Left cardiac atrium (tissue), 4 donors: ENCODE measurements around the gene CIART. TPM values are rescaled to one million over a fixed set of nuclear protein-coding genes. Genes with fewer than 3 reads are reported as not detected.
"Not testable (repeated sequence)": the region's sequence is repeated elsewhere in the genome, so short reads cannot be mapped to it uniquely, and the experiment has no call there.

Source experiments
- ATAC-seq, 2 donors: fragments of 200-7000 bp; cut with Tn5 transposase; one replicate each; pipeline ENCODE4 v1.9.1; 2020; ENCODE audit warnings: mild to moderate bottlenecking in 2 of 2, moderate library complexity in 2 of 2
- DNase-seq: peaks from one replicate; pipeline ENCODE4 v3.0.0-alpha.2; 2020
- intact Hi-C, 2 donors: fragments of 100-400 bp; cut with DNase I; formaldehyde crosslinking; loops; one replicate each; pipeline versions ENCODE4 v1.14.1 to v1.15.1; 2022 to 2023
- long read RNA-seq: library from polyadenylated mRNA; unstranded; transcript quantifications from one replicate; pipeline ENCODE4 v2.0.0, GENCODE V29; 2021
- total RNA-seq, 2 donors: library from RNA; stranded (reverse); fragmentation: NEBNext Ultra II Directional; extraction: Animal tissue kit (Norgen Biotek cat#: 25700); gene quantifications; one replicate each; pipeline ENCODE4 v1.2.1, GENCODE V29; 2021
- donor health status: DM: no; HTN: yes; CAD: no.
- donor health status: DM: no; HTN: yes; CAD: no; lungs with severe emphysema.
- donor health status: DM: yes; HTN: yes; CAD: no.
- donor health status: Dilated cardiomyopathy.

The CIART gene, protein sequence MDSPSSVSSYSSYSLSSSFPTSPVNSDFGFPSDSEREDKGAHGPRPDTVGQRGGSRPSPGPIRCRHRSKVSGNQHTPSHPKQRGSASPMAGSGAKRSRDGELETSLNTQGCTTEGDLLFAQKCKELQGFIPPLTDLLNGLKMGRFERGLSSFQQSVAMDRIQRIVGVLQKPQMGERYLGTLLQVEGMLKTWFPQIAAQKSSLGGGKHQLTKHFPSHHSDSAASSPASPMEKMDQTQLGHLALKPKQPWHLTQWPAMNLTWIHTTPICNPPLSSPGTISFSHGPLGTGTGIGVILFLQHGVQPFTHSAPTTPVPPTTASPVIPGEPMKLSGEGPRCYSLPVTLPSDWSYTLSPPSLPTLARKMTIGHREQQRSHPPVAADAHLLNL
- 10 to 100 TPM in 1 of 2 donors, 1 to 10 TPM in 1; 9.8 to 14.1 TPM for total RNA-seq
- long read RNA-seq, transcript CIART-203 (6 exons, 1,433 nt), result major isoform, 6 of 7 reads
- long read RNA-seq, partial matches to known transcripts, result 0 of 7 reads
- long read RNA-seq, other reads (novel, unspliced or antisense), result 0 of 7 reads

GRCh38 chr1:150281758-150282557 lies at the start of gene CIART:
CIART (plus strand) TSS chr1:150282554; CDS start chr1:150283268, 714 bp downstream.
- ATAC-seq (peak; percentile 97 to 98), DNase-seq (peak; percentile 95)
- intact Hi-C loops, result loop anchor here in 1 of 2 donors (2.0 kb wide), 1 partner anchor 27 kb away; no protein-coding TSS in a partner anchor

DNA sequence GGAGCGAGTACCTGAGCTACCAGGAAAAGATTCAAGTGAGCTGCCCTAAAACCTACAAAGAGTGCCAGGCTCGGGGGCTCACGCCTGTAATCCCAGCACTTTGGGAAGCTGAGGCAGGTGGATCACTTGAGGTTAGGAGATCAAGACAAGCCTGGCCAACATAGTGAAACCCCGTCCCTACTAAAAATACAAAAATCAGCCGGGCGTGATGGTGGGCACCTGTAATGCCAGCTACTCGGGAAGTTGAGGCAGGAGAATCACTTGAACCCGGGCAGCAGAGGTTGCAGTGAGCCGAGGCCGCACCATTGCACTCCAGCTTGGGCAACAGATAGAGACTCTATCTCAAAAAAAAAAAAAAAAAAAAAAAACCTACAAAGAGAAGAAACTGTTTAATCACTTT lies 49.4 kb upstream of the CIART start:
- ATAC-seq, intact Hi-C loops, DNase-seq: not testable (repeated sequence)

- no peak for ATAC-seq
- no peak for DNase-seq
These were observed 48.7 kb upstream of the CIART start for GRCh38 chr1:150233359-150234308.

DNA sequence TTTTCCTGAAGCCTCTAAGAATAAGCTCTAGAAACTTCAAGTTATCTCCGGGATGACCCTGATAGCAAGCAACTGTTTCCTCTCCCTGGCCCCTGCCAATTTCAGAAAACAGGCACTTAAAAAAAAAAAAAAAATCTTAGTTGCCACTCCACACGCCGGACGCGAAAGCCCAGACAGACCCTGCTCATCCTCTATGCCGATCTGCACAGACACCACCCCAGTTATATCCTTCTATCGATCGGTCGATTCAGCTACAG lies 48.1 kb upstream of the CIART start:
- peak; percentile 0 to 5 for ATAC-seq
- intact Hi-C loops, result no loop called here
- no peak for DNase-seq

More at GRCh38 chr1:150233359-150234308, 48.7 kb upstream of the CIART start:
- intact Hi-C loops, result no loop called here

- peak; percentile 62 to 67 for ATAC-seq
- intact Hi-C loops, result no loop called here
These were observed 47.6 kb upstream of the CIART start for GRCh38 chr1:150234566-150235293.

DNA sequence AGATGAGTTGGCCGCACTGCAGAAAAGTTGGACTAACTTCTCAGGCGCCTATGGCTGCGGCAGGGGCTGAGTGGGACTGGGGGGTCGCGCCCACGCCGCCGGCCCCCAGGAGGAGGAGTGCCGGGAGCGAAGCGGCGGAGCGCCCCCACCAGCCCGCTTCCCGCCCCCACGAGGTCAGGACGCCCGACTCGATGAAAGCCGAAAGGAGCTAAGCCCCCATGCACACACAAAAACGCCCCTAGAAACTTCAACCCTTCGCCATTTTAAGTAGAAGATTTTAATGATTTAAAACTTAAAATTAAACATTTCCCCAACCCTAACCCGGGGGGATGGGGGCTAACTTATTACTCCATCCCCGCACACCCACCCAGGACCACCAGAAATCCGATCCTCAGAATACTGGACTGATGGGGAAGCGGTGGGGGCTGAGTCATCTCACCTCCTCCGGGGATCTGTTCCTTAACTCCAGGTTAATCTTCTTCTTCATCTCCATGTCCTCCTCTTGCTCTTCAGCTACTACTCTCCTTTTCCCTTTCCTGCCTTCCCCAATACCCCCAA lies 47.0 kb upstream of the CIART start:
- DNase-seq, result peak; percentile 37
- ATAC-seq, result peak; percentile 19 to 35
- intact Hi-C loops, result no loop called here

More at GRCh38 chr1:150234566-150235293, 47.6 kb upstream of the CIART start:
- peak; percentile 86 for DNase-seq

DNA sequence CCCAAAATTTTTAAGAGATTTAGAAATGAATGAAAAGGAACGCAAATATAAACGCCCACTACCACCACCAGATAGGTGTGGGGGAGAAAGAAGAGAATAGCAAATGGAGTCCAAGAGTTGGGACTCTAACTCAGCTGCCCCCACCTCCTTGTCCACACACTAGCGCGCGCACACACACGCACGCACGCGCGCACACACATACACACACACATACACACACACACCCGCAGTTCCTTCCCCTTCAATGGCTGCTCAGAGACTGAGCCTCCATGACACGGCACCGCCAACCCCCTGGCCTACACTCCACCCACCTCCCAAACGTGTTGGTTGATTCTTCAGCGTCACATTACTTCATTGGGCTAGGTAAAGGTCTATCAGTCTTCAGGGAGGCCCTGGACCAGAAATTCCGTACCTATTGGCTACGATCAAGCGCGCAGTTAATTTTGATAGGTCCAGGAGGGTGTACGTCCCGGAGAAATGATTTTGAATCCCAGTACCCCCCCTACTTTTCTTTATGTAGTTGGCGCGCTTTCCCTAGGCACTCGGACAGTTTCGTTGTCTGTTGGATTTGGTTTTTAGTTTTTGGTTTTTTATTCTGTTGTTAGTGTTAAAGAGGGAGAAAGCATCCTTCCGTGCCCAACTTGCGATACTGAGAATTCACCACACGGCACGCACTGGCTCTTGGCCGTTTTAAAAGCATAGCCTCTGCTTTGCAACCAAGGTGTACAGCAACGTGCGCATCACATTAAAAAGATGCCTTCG lies 46.3 kb upstream of the CIART start, which contains the start of gene ANP32E:
ANP32E (minus strand) TSS at position 261 of the 762 bp plus-strand sequence. CDS start 326 bp downstream, outside the sequence.
- intact Hi-C loops, result no loop called here
- DNase-seq (peak; percentile 95), ATAC-seq (peak; percentile 97)

GRCh38 chr1:150236614-150237100 lies 45.7 kb upstream of the CIART start:
- DNase-seq, result no peak
- intact Hi-C loops, result no loop called here

DNA sequence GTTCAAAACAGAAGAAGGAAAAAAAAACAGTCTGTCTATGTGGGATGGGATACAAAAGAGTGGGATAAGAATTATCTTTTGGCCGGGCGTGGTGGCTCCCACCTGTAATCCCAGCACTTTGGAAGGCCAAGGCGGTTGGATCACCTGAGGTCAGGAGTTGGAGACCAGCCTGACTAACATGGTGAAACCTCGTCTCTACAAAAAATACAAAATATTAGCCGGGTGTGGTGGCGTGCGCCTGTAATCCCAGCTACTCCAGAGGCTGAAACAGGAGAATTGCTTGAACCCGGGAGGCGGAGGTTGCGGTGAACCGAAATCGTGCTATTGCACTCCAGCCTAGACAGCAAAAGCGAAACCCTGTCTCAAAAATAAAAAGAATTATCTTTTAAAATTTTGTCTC lies 45.2 kb upstream of the CIART start:
- DNase-seq, intact Hi-C loops, ATAC-seq: not testable (repeated sequence)

More at GRCh38 chr1:150236614-150237100, 45.7 kb upstream of the CIART start:
- no peak for ATAC-seq

DNA sequence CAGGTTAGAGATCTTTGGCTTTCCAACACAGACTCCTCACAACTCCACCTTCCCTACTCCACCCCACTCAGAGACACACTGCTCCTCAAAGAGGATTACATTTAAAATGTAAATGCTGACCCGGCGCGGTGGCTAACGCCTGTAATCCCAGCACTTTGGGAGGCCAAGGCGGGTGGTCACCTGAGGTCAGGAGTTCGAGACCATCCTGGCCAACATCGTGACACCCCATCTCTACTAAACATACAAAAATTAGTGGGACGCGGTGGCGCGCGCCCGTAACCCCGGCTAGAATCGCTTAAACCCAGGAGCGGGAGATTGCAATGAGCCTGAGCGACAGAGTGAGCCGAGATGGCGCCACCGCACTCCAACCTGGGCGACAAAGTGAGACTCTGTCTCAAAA lies 44.6 kb upstream of the CIART start:
- no peak for DNase-seq
- ATAC-seq, result no peak
- intact Hi-C loops, result no loop called here

DNA sequence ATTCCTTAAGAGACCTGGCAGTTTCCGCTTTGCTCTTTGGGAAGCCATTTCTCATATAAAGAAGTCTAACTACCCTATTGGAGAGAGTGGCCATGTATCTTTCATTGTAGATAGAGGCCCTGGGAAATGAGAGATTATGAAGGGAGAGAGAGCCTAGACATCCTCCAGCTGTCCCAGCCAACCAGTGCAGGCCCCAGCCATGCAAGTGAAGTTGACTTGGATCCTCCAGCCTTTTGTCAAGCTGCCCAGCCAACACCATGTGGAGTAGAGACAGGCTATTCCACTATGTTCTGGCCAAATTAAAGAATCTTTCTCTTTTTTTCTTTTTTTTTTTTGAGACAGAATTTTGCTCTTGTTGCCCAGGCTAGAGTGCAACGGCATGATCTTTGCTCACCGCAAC lies 39.4 kb upstream of the CIART start:
- intact Hi-C loops, result no loop called here
- ATAC-seq (peak in 1 of 2 donors; percentile 44), DNase-seq (no peak)

GRCh38 chr1:150249936-150250335 lies 32.4 kb upstream of the CIART start:
- ATAC-seq (no peak), DNase-seq (no peak)
- intact Hi-C loops, result no loop called here

DNA sequence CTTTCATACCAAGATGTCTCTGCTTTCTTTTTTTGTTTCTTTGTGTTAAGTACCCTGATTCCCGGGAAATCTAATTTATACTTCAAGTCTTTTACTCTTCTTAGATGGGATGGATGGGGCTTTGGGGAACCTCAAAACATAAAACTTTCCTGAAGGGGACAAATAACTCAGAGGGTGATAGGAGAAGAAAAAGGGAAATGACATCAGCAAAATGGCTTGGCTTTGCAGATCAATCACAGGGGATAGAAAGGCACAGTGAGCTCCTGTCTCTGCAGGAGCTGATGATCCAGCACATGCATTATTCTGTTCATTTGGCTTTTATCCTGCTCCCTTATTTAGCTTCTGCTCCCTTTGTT lies 26.2 kb upstream of the CIART start:
- ATAC-seq (no peak), DNase-seq (no peak)
- intact Hi-C loops, result no loop called here

- intact Hi-C loops, result no loop called here
- DNase-seq (no peak), ATAC-seq (no peak)
These were observed 25.6 kb upstream of the CIART start for GRCh38 chr1:150256554-150257341.

DNA sequence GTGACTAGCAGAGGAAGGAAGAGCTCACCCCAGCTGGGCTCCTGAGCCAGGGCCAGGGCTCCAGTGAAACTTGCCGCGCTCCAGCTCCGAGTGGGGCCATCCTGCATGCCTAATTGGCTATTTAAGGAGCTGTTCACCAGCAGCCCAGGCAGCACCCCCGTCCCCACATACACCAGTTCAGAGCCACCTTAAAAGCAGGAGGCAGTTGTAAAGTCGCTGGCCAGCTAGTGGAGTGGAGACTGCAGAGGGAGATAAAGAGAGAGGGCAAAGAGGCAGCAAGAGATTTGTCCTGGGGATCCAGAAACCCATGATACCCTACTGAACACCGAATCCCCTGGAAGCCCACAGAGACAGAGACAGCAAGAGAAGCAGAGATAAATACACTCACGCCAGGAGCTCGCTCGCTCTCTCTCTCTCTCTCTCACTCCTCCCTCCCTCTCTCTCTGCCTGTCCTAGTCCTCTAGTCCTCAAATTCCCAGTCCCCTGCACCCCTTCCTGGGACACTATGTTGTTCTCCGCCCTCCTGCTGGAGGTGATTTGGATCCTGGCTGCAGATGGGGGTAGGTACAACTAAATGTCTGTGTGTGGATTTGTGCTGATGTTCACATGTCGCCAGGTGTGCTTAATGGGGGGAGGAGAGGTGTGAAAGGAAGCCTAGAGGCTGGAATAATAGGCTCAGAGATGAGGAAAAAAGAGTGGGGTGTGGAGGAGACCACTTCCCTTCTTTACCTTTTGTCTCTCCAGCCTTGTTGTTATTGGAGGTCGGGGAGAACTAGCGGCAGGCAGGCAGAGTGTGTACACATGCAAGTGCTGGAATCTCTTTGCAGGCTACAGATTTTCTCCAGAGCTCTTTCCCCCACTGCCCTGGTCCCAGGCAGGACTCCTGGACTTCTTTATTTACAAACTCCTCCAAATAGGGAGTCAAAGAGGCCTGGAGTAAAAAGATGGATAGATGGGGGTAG lies 24.4 kb upstream of the CIART start, which contains the start of gene CA14:
CA14 (plus strand) TSS at position 151 of the 962 bp plus-strand sequence; CDS start at position 506, 355 bp downstream.
- intact Hi-C loops, result no loop called here
- DNase-seq, result no peak
- ATAC-seq, result peak in 1 of 2 donors; percentile 49
